HAP-1 (cell line): Measurements from ENCODE around the gene SH3RF2.

Experiments used
- DNase-seq, 2 experiments: peaks; one replicate each; pipeline ENCODE4 v3.0.0-alpha.2; 2016 to 2020; ENCODE audit warnings: low spot score in 2 of 2
- H3K27me3 ChIP-seq: fragments of 250-450 bp; sonication (Bioruptor Pico); 2 replicates; pipeline ENCODE4 v1.5.1; 2020; ENCODE audit warnings: low read depth, mild to moderate bottlenecking, moderate library complexity
- H3K36me3 ChIP-seq: fragments of 250-450 bp; sonication (Bioruptor Pico); replicated peaks from 2 replicates; pipeline ENCODE4 v1.5.1; 2020; ENCODE audit warnings: mild to moderate bottlenecking
- H3K4me1 ChIP-seq: fragments of 250-450 bp; sonication (Bioruptor Pico); 2 replicates; pipeline ENCODE4 v1.5.1; 2020; ENCODE audit warnings: mild to moderate bottlenecking
- H3K4me3 ChIP-seq: fragments of 250-450 bp; sonication (Bioruptor Pico); 2 replicates; pipeline ENCODE4 v1.5.1; 2020; ENCODE audit warnings: mild to moderate bottlenecking, moderate library complexity
- H3K9me3 ChIP-seq: fragments of 250-450 bp; sonication (Bioruptor Pico); 2 replicates; pipeline ENCODE4 v1.5.1; 2020; ENCODE audit warnings: mild to moderate bottlenecking, moderate library complexity
- in situ Hi-C: fragments of 300-500 bp; cut with MboI; formaldehyde crosslinking; loops from 3 replicates; pipeline ENCODE4 v1.14.3; 2020; ENCODE audit warnings: low sequenced_read_pairs, inconsistent platforms, mixed read lengths

Gene SH3RF2

DNA sequence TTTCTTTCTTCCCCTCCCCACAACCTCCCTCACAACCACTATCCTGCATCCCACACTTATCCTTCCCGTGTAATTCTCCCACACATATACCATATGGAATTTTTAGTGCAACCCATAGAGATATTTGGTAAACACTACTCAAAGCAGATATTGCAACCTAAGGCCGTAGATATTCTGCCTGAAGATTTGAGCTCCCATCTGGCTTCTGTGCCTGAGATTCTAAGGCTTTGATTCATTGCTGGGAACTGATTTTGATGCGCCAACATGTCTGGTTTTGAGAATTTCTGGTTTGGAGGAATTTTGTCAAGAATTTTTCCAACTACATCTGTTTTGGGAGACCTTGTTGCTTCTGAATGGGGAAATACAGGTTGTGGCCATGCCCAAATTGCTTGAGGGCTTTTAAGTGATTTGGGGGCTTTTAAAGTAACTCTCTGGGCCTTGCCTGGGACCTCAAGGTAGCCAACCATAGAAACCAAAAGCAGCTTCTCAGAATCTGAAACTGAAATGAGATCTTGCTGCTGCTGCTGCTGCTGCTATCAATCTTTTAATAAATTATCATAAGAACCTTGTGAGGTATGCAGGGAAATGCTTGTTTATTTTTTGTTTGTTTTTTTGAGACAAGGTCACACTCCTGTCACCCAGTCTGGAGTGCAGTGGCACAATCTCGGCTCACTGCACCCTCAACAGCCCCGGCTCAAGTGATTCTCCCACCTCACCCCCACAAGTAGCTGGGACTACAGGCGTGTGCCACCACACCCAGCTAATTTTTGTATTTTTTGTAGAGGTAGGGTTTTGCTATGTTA lies 132.8 kb downstream of the SH3RF2 start:
- no peak overlapping the region for H3K4me3 ChIP-seq
- H3K36me3 ChIP-seq, result no peaks in the 10 kb centered on the region
- H3K4me1 ChIP-seq, result no peaks in the 10 kb centered on the region
- H3K9me3 ChIP-seq, result no peaks in the 10 kb centered on the region
- peaks cover 6% of the 10 kb centered on the region; the same call in 1 of the 2 replicates for H3K27me3 ChIP-seq
- no peak for DNase-seq
- in situ Hi-C loops, result no loop called here

DNA sequence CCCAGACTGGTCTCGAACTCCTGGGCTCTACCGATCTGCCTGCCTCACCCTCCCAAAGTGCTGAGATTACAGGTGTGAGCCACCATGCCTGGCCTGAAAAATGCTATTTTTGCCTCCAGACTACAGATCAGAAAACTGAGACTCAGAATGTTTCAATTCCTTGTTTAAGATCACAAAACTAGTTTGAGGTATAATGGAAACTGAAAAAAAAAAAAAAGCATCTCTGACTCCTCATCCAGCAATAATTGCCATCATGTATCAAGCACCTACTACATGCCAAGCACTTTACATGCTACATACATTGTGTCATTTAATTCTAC lies 133.4 kb downstream of the SH3RF2 start:
- in situ Hi-C loops, result no loop called here
- H3K4me1 ChIP-seq, result no peaks in the 10 kb centered on the region
- H3K27me3 ChIP-seq, result peaks cover 6% of the 10 kb centered on the region; the same call in 1 of the 2 replicates
- H3K36me3 ChIP-seq, result no peaks in the 10 kb centered on the region
- H3K4me3 ChIP-seq, result no peak overlapping the region
- DNase-seq, result no peak
- H3K9me3 ChIP-seq, result no peaks in the 10 kb centered on the region

DNA sequence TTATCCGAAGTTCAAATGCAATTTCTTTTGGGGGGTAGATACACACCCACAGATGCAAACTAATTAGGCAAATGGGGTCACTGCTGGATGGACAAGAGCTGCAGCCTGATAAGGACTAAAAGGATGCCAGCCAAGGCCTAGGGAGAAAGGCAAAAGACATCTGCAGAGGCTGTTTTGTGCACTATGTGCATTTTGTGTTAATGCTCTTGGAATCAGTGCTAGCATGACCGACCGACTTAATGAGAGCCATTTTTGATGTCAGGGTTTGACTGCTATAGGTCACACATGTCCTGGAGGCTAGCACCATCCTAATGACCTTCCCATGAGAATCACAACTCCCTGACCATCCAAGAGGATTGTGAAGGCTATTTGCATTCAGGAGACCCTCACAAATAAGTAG lies 134.4 kb downstream of the SH3RF2 start:
- Histone ChIP-seq H3K36me3 (no peaks in the 10 kb centered on the region), H3K4me3 (no peak overlapping the region), H3K4me1 (no peaks in the 10 kb centered on the region), H3K27me3 (peaks cover 6% of the 10 kb centered on the region; the same call in 1 of the 2 replicates), H3K9me3 (no peaks in the 10 kb centered on the region)
- no peak for DNase-seq
- in situ Hi-C loops, result no loop called here

DNA sequence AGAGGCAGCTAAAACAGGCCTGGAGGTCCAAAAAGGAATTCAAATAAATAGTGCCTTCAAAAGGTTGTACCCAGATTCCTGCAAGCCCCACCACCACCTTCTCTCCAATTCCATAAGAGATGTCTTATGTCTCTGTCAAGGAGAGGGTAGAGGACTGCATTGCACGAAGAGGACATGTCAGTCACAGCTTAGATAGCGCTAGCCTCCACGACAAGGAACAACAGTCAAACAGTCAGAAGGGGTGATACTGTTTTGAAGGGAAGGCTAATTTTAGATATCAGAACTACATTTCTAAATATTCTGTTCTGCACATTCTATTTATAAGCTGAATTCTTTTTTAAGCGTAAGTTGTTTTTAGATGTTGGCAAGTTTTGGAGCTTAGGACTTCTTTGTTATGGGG lies 134.8 kb downstream of the SH3RF2 start:
- in situ Hi-C loops, result no loop called here
- Histone ChIP-seq H3K4me3 (no peak overlapping the region), H3K27me3 (peaks cover 6% of the 10 kb centered on the region; the same call in 1 of the 2 replicates), H3K36me3 (no peaks in the 10 kb centered on the region), H3K9me3 (no peaks in the 10 kb centered on the region), H3K4me1 (no peaks in the 10 kb centered on the region)
- DNase-seq, result no peak

DNA sequence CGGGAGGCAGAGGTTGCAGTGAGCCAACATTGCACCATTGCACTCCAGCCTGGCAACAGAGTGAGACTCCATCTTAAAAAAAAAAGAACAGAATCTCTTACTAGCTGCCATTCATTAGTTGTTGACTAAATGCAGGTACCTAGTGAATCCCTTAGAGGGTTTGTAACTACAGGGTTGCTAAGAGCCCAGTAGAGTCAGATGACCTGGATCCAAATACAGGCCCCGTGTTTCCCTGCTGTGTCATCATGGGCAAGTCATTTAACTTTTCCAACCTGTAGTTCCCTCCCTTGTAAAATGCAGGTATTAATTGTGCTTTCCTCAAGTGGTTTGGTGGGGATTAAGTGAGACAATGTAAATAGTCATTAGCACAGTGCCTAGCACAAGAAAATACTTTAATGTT lies 136.2 kb downstream of the SH3RF2 start:
- Histone ChIP-seq H3K4me3 (no peak overlapping the region), H3K36me3 (no peaks in the 10 kb centered on the region), H3K27me3 (peaks cover 3% of the 10 kb centered on the region; the same call in 1 of the 2 replicates), H3K4me1 (no peaks in the 10 kb centered on the region), H3K9me3 (no peaks in the 10 kb centered on the region)
- in situ Hi-C loops, result no loop called here
- no peak for DNase-seq

DNA sequence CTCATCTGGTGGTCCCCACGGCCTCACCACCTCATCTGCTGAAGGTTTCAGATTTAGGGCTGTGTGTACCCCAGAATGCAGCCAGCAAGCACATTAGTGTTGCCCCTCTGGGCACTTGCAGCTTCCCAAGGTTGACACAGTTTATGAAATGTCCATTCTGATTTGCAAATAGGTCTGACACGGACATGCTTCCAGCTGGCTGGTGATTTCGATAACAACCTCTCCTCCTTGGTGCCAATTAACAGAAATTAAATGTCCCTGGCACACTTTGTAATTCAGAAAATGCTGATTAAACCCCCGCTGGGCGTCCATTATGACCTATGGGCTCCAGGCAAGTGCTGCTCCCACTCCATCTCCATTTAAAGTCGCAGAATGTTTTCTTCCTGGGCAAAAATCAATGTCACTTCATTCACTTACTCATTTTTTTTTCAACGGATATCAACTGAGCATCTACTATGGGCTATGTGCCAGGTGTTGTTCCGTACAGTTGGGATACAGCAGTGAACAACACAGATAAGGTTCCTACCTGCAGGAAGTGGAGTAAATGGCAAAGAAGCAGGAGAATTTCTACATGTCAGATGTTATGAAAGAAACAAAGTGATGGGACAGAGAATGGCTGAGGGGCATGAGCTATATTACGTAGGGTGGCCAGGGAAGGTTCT lies 137.0 kb downstream of the SH3RF2 start:
- in situ Hi-C loops, result no loop called here
- DNase-seq, result no peak
- H3K4me1 ChIP-seq, result no peaks in the 10 kb centered on the region

DNA sequence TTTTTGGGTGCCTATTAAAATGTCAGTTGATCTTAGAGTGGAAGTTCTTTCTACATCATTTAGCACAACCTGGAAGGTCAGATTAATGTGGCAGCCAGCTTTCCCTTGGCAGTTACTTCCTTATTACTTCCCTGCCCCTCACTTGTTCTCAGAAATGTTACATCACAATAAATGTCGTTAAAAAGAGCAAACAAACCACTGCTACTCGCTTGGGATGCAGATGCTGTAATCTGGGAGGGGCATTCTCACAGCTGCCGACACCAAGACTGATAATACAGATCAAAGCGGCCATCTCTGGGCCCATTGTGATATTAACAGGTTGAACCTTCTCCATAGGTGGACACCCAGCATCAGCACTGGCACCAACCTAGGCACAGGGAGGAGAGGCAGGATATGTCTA lies 139.7 kb downstream of the SH3RF2 start:
- no peak overlapping the region for H3K4me3 ChIP-seq
- no peak for DNase-seq
- in situ Hi-C loops, result no loop called here

More for the DNA sequence above, 137.0 kb downstream of the SH3RF2 start:
- no peaks in the 10 kb centered on the region for H3K9me3 ChIP-seq
- H3K27me3 ChIP-seq, result peaks cover 3% of the 10 kb centered on the region; the same call in 1 of the 2 replicates
- no peaks in the 10 kb centered on the region for H3K36me3 ChIP-seq
- no peak overlapping the region for H3K4me3 ChIP-seq

DNA sequence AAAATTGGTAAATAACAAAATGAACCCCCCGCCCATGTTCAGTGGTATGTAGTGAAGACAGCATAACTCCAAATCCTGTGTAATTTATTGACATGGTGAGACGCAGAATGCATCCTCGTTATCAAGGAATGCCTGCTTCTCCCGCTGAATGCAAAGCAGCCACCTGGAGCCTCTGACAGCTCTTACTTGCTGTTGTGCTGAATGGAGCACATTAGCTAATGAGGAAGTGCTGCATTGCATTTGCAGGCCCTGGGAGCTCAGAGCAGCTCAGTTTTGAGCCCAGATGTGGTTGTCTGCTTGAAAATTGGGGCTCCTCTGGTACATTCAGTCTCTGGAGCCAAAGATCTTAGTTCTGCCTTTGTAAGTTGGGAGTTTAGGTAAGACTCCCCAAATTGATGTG lies 140.1 kb downstream of the SH3RF2 start:
- Histone ChIP-seq H3K36me3 (no peaks in the 10 kb centered on the region), H3K9me3 (no peaks in the 10 kb centered on the region), H3K4me1 (no peaks in the 10 kb centered on the region), H3K4me3 (no peak overlapping the region), H3K27me3 (peaks cover 3% of the 10 kb centered on the region)
- in situ Hi-C loops, result no loop called here
- DNase-seq, result no peak

More for the DNA sequence above, 139.7 kb downstream of the SH3RF2 start:
- Histone ChIP-seq H3K4me1 (no peaks in the 10 kb centered on the region), H3K36me3 (no peaks in the 10 kb centered on the region), H3K9me3 (no peaks in the 10 kb centered on the region), H3K27me3 (peaks cover 3% of the 10 kb centered on the region)

DNA sequence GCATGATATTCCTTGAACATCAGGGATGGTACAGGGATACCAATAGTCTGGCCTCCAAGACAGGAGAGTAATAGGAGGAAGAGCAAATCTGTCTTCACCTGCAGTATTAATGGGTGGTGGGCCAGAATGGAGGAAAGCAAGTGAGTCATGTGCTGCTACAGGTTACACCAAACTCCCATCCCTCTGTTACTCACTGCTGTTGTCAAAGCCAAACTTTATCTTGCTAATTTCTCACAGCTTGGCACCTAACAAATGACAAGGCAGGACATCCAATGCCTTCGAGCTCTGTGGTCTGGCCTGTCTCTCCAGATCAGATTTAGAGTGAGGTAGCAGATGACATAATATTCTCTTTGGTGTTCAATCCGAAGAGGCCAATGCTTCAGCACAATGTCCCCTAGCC lies 142.2 kb downstream of the SH3RF2 start:
- no peaks in the 10 kb centered on the region for H3K9me3 ChIP-seq
- no peak for DNase-seq
- no peak overlapping the region for H3K4me3 ChIP-seq
- H3K27me3 ChIP-seq, result no peaks in the 10 kb centered on the region; the same call in 1 of the 2 replicates
- H3K4me1 ChIP-seq, result no peaks in the 10 kb centered on the region
- in situ Hi-C loops, result no loop called here
- no peaks in the 10 kb centered on the region for H3K36me3 ChIP-seq

DNA sequence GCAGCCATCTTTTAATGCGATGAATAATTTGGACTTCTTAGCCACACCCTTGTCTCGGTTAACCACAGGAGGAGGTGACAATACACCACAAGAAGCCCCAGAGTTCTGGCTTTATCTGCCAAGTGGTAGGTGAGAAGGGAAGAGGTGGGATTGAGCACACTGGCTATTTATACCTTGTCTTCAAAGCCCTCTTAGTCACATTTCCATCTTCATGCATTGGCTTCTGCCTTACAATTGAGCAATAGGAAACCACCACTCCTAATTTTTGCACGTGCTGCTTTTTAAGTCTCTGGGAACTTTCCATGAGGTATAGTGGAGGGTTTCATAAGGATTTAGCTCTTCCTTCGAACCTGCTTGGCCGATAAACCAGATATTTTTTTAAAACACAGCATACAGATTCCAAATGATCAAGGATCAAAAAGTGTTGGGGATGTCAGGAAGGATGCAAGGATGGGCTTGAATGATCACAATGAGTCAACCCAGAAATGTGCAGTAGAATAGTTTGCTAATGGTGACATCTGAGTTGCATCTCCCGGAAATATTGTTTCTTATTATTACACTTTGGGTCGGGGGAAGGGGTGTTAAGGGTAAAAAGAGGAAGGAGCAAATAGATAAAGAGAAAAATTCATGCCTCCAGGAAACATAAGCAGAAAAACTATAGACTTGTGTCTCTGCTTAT lies 143.5 kb downstream of the SH3RF2 start:
- no peak overlapping the region for H3K4me3 ChIP-seq
- H3K4me1 ChIP-seq, result no peaks in the 10 kb centered on the region
- no peaks in the 10 kb centered on the region; the same call in 1 of the 2 replicates for H3K27me3 ChIP-seq
- no peak for DNase-seq
- no peaks in the 10 kb centered on the region for H3K9me3 ChIP-seq
- H3K36me3 ChIP-seq, result no peaks in the 10 kb centered on the region
- in situ Hi-C loops, result no loop called here

DNA sequence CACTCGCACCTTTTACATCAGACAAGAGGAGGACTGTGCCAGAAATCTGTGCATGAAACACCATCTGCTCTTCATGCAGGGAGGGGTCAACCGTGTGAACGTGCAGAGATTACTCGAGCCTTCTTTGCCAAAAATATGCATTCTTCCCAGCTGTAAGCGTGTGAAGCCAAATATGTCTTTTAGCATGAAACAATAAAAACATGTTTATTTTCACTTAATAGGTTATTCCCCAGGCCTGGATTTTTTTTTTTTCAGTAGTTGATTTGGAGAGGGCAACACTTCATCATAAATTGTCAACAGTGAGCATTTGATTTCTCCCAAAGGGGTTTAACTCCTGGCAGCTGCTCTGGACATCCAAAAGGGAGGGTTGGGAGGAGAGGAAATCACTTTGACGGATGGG lies 145.2 kb downstream of the SH3RF2 start:
- no peaks in the 10 kb centered on the region for H3K36me3 ChIP-seq
- in situ Hi-C loops, result no loop called here
- no peak overlapping the region for H3K4me3 ChIP-seq
- DNase-seq, result no peak
- H3K9me3 ChIP-seq, result no peaks in the 10 kb centered on the region
- H3K27me3 ChIP-seq, result no peaks in the 10 kb centered on the region; the same call in 1 of the 2 replicates
- H3K4me1 ChIP-seq, result no peaks in the 10 kb centered on the region

DNA sequence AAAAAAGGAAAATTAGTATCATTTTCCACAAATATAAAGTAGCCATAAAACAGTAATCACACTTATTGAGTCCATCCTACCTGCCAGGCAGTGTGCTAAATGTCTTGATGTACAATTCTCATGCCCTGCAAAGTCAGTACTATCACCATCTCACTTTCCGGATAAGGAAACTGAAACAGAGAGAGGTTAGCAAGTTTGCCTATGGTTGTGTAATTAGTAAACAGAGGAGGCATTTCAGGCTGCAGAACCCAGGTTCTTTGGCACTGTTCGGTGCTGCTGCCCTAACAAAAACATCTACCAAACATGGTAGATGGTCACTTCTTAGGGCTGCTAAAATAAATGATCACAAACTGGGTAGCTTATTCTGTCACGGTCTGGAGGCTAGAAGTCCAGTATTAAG lies 146.4 kb downstream of the SH3RF2 start:
- in situ Hi-C loops, result no loop called here
- Histone ChIP-seq H3K36me3 (no peaks in the 10 kb centered on the region), H3K4me3 (no peak overlapping the region), H3K4me1 (no peaks in the 10 kb centered on the region), H3K27me3 (no peaks in the 10 kb centered on the region; the same call in 1 of the 2 replicates), H3K9me3 (no peaks in the 10 kb centered on the region)
- DNase-seq, result no peak

DNA sequence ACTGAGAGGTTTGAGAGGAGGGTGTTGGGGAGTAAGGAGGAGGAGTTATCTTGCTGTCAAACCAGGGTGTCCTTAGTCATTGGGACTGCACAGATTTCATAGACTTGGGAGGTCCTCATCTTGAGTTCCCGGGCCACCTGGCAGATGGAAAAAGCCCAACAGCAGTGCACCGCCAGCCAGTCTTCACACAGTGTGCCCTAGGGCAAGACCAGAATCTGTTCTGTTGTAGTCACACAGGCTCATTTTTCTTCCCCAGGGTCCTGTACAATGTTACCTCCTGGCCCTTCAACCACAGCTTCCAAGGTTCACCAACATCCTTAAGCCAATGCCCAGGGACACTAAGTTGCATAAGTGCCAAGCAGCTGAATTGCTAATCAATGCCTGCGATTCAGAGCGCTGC lies 148.0 kb downstream of the SH3RF2 start:
- Histone ChIP-seq H3K4me1 (no peaks in the 10 kb centered on the region), H3K27me3 (no peaks in the 10 kb centered on the region; the same call in 1 of the 2 replicates), H3K9me3 (no peaks in the 10 kb centered on the region), H3K4me3 (no peak overlapping the region), H3K36me3 (no peaks in the 10 kb centered on the region)
- in situ Hi-C loops, result no loop called here
- no peak for DNase-seq

DNA sequence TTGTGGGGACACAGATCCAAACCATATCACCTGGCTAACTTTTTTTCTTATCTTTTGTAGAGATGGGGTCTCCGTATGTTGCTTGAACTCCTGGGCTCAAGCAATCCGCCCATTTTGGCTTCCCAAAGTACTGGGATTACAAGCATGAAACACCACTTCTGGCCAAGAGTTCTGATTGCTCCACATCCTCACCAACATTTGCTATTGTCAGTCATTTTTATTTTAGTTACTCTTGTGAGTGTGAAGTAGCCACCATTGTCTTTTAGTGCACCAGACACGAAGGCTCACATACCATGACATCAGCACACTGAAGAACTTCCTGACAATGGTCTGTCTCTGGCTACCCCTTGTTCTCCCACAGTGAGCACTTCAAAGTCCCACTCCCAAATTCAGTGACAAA lies 151.7 kb downstream of the SH3RF2 start:
- H3K4me3 ChIP-seq, result no peak overlapping the region
- H3K9me3 ChIP-seq, result no peaks in the 10 kb centered on the region
- no peaks in the 10 kb centered on the region for H3K4me1 ChIP-seq
- H3K36me3 ChIP-seq, result no peaks in the 10 kb centered on the region
- in situ Hi-C loops, result no loop called here
- H3K27me3 ChIP-seq, result no peaks in the 10 kb centered on the region
- DNase-seq, result no peak
